Inflammatory macrophage (primary cell): Measurements from ENCODE around the gene HAUS6.
"Not testable (repeated sequence)": the region's sequence is repeated elsewhere in the genome, so short reads cannot be mapped to it uniquely, and the experiment has no call there.

Experiments used
- DNase-seq, 2 donors: peaks; one replicate each; pipeline ENCODE4 v3.0.0-alpha.2; 2020 to 2022

HAUS6 gene

DNA sequence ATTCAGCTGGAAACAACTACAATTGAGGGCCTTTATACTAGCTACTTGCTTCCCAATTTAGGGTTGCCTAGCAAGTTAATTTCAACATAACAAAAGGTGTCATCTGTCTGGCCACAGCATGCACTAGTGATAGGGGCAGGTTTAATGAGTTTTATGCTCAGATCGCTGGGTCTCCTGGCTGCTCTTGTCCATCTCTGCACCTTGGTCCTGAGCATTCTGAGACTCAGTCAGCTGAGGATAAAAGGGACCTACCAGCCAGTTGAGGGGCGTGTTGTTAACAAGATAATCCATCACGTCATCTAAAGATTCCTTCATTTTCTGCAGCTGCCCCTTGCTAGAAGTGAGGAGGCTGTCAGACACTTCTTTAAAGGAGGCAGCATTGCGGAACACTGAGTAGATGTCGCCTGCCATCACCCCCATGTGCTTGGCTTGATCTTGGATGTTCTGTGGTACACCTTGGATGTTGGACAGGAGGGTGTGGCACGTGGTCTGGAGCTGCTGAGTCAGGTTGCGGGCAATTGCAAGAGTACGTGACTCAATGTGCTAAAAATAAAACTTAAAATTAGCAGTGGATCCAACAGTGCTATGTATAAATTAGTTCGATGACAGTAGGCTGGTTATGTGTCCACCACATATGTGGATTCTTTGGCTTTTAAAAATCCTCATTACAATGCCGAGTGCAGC lies 13.5 kb upstream of the HAUS6 start:
- no peak for DNase-seq

DNA sequence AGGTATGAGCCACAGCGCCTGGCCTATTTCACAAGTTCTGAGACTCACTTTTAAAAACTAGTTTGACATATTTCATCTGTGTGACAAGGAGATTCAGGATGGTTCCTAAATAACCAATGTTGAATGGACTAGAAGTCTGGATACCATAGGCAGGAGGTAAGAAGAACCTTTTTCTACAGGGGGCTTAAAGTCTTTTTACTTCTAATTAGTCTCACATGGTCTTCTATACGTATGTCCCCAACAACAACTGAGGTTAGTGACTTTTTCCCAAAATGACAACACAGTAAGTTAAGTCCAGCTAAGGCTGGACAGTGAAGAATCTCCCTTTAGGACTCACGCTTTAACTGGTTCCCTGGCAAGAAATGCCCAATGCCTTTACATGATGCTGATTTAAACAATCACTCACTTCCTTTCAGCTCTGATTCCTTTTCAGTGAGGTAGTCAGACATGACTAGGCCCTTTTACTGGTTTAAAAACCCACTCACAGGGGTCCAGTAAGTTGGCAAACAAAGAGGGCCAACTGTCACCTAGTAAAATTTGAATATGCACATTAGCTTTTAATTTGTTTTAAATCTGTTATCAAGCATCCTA lies 12.1 kb upstream of the HAUS6 start:
- DNase-seq = no peak

DNA sequence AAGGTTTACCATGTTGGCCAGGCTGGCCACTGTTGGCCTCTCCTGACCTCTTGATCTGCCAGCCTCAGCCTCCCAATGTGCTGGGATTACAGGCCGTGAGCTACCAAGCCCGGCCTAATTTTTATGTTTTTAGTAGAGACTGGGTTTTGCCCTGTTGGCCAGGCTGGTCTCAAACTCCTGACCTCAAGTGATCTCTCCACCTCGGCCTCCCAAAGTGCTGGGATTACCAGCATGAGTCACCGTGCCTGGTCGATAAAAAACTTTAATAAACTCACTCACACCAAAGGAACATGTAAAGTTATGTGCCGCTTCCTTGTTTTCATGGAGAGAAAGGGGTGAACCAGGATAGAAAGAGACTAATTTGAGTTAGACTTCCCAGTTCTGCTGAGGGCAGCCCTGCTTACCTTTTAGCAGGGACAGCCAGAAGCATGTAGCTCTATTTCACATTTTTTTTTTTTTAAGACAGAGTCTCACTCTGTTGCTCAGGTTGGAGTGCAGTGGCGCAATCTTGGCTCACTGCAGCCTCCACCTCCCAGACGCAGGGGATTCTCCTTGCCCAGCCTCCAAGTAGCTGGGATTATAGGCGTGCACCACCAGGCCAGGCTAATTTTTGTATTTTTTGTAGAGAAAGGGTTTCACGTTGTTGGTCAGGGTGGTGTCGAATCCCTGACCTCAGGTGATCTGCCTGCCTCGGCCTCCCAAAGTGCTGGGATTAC lies 11.4 kb upstream of the HAUS6 start:
- DNase-seq = no peak

DNA sequence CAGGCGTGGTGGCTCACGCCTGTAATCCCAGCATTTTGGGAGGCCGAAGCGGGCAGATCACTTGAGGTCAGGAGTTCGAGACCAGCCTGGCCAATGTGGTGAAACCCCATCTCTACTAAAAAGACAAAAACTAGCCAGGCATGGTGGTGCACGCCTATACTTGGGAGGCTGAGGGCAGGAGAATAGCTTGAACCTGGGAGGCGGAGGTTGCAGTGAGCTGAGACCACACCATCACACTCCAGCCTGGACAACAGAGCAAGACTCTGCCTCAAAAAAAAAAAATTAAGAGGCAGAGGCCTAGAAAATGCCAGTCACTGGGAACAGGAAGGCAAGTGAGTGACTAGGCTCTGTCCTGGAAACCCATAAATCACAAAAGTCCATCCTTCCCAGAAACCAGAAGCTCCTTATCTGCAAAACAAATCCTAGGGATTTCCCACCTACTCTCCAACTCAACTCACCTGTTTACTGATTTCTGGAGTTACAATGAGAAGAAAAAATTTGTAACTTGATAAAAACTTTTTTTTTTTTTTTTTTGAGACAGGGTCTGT lies 10.4 kb upstream of the HAUS6 start:
- not testable (repeated sequence) for DNase-seq

DNA sequence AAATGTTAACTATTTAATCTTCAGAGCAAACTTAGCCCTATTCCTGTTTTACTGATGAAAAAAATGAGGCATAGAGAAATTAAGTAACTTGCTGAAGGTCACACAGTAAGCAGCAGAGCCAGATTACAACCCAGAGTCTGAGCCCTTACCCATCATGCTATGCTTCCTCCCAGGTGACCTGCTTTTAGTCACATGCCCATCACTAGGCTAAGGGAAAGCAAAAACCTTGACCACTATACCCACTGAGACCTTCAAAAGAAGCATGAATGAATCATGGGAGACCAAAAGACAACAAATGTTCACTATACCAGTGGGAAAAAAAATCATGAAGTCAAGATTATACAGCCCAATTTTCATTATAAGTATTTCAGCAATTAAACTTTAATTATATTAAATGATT lies 5.3 kb upstream of the HAUS6 start:
- no peak for DNase-seq

DNA sequence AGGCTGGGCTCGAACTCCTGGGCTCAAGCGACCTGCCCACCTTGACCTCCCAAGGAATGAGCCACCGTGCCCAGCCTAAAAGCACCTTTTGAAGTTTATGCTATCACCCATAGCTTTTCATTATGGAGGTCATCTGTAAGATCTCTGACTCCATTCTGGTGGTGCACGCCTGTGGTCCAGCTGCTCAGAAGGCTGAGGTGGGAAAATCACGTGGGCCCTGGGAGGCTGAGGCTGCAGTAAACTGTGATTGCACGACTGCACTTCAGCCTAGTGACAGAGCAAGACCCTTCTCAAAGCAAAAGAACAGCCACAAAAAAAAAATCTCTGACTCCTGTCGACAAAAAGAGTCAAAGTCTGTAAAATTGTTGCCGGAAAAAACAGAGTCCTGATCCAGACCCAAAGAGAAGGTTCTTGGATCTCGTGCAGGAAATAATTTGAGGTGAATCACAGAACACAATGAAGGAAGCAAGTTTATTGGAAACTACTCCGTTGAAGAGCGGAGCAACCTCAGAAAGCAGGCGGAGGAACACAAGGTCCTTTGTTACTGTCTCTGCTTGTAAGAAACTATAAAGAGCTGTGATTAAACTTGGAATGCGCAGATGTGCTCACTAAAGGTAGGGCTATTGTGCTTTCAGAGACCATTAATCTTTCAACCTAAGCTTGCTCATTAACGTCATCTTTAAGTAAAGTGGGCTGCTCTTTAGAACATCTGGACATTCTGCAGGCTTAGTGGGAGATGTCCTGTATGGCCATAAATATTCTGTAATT lies 2.0 kb upstream of the HAUS6 start:
- no peak for DNase-seq

DNA sequence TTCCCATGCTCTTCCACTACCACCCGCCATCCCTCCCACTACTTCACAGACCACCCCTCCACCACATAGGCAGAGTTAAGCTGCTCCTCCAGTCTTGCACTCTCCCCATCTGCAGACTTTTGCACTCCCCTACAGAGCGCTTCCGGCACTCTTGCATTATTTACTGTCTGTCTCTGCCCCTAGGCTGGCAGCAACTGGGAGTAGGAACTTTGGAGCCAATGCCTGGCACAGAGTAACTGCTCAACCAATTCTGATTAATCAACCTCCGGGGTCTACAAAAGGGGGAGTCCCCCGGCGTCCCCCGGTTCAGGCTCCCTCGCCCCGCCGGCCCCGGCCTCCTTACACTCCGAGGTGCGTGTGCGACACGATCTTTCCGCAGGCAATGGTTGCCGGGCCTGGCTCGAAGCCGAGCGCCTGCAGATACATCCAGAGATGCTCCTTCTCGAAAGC lies 498 bp downstream of the HAUS6 start:
- DNase-seq = no peak

DNA sequence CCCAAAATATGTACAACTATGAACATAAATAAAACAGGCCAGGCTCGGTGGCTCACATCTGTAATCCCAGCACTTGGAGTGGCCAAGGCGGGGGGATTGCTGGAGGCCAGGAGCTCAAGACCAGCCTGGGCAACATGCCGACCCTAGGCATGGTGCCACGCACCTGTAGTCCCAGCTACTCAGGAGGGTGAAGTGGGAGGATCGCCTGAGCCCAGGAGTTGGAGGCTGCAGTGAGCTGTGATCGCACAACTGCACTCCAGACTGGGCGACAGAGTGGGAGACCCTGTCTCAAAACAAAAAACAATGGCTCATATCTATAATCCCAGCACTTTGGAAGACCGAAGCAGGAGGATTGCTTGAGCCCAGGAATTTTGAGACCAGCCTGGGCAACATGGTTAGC lies 1.5 kb downstream of the HAUS6 start:
- no peak for DNase-seq

DNA sequence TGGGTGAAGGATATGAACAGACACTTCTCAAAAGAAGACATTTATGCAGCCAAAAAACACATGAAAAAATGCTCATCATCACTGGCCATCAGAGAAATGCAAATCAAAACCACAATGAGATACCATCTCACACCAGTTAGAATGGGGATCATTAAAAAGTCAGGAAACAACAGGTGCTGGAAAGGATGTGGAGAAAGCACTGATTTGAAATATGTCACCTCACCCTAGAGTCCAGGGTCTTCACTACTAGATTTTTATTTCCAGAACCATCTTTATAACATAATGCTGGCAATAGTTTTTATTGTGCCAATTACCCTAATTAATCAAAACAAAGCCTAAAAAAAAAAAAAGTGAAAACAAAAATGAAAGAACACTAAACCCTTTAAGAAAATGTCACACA lies 5.3 kb downstream of the HAUS6 start:
- not testable (repeated sequence) for DNase-seq

DNA sequence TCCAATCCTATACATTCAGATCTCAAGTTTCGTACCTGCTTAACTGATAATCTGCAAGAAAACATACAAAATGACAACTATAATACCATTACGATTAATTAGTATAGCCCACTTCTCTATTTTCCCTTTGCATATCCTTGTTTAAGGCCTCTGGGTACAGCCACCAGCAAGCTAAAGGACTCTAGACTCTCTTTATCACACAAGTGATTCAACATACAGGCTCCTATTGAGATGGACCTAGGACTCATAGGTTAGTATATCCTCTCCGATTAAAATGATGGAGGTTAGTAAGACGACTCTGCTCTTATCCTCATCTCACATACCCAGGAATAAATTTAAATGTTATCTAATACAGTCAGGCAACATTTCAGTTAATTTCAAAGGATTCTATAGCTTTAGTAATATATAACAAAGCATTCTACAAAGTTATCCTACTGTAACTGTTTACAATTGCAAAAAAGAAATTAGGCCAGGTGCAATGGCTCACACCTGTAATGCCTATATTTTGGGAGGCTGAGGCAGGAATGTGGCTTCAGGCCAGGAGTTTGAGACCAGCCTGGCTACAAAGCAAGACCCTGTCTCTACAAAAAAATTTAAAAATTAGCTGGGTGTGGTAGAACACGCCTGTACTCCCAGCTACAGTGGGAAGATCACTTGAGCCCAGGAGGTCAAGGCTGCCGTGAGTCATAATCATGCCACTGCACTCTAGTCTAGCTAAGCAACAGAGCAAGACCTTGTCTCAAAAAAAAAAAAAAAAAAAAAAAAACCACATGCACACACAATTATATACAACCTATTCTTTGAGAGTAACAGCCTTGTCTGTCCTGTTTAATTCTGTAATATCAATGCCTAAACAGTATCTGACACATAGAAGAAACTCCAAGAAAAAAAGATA lies 15.4 kb downstream of the HAUS6 start:
- peak; percentile 12 to 79 for DNase-seq

DNA sequence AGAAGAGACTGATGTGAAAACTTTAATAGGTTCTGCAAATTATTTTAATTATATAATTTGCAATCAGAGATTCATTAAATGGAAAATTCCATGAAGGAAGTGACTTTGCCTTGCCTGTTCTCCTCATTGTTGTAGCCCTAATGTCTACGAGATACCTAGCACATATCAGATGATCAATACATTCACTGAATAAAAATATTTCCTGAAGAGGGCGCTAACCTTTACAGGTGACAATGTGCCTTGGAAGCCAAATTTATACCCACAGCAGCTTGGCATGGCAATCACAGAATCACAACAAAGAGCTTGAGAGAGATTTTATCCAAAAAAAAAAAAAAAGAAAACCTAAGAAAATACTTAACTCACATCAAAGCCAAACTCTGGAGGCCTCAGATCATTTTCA lies 17.4 kb downstream of the HAUS6 start:
- peak in 1 of 2 donors; percentile 13 for DNase-seq

DNA sequence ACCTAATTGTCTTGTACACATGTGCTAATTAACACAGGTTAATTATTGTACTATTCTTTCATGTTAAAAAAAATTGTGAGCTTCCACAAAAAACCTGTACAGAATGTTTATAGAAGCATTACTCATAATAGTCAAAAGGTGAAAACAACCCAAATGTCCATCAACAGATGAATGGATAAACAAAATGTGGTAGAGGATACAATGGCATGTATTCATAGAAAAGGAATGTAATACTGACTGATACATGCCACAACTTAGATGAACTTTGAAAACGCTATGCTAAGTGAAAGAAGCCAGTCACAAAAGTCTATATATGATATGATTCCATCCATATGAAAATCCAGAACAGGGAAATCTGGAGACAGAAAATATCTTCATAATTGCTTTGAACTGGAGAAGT lies 27.9 kb downstream of the HAUS6 start:
- DNase-seq = no peak

DNA sequence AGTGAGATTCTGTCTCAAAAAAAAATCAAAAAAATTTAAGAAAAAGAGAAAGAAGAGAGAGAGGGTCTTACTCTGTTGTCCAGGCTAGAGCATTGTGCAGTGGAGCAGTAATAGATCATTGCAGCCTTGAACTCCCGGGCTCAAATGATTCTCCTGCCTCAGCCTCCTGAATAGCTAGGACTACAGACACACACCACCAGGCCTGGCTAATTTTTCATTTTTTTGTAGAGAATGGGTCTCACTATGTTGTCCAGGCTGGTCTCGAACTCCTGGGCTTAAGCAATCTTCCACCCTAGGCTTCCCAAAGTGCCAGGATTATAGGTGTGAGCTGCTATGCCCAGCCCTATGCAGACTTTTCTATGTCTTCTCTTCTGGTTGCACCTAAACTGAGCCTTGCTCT lies 28.5 kb downstream of the HAUS6 start:
- no peak for DNase-seq

DNA sequence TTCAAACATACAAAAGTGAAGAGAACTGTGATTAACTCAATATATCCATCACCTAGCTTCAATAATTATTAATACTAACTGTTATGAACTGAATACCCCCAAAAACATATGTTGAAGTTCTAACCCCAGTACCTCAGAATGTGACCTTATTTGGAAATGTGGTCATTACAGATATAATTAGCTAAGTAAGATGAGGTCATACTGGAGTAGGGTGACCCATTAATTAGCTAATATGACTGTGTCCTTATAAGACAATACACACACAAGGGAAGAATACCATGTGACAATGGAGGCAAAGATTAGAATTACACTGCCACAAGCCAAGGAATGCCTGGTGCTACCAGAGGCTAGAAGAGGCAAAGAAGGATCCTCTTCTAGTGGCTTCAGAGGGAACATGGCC lies 45.7 kb downstream of the HAUS6 start:
- DNase-seq = no peak

DNA sequence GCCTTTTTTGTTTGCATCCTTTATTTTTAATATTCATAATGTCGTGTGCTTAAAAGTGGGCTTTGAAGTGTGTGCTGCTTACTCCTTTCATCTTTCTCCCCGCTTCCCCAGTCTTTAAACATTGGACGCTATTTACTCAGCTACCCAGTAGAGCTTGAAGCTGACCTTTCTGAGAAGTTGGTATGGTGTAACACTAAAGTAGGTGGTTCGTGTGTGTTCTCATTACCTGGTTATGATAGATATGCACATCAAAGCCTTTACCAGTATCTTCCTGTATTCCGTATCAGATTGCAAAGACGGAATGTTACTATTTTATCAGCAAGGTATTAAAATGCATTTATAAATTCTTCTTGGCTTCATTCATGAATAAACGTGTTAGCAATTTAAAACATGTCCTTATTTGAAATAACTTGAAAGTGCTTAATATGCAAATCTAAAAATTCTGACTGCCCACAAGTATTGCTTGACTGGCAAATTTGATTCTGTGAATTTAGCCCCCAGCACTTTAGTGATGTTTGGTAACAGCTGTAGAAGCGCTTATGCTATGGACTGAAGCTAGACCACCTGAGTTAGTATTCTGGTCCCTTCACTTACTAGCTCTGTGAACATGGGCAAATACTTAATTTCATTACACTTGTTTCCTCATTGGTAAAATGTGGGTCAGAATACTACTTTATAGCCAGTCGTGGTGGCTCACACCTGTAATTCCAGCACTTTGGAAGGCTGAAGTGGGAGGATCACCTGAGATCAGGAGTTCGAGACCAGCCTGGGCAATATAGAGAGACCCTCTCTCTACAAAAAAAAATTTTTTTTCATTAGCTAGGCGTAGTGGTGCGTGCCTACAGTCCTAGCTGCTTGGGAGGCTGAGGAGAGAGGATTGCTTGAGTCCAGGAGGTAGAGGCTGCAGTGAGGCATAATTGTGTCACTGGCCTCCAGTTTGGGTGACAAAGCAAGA lies 51.8 kb downstream of the HAUS6 start:
- DNase-seq = no peak

DNA sequence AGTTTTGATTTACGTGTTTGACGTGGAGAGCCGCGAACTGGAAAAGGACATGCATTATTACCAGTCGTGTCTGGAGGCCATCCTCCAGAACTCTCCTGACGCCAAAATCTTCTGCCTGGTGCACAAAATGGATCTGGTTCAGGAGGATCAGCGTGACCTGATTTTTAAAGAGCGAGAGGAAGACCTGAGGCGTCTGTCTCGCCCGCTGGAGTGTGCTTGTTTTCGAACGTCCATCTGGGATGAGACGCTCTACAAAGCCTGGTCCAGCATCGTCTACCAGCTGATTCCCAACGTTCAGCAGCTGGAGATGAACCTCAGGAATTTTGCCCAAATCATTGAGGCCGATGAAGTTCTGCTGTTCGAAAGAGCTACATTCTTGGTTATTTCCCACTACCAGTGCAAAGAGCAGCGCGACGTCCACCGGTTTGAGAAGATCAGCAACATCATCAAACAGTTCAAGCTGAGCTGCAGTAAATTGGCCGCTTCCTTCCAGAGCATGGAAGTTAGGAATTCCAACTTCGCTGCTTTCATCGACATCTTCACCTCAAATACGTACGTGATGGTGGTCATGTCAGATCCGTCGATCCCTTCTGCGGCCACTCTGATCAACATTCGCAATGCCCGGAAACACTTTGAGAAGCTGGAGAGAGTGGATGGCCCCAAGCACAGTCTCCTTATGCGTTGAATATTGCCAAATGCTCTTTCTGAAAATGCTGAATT lies 52.6 kb downstream of the HAUS6 start:
- peak in 1 of 2 donors; percentile 1 for DNase-seq

DNA sequence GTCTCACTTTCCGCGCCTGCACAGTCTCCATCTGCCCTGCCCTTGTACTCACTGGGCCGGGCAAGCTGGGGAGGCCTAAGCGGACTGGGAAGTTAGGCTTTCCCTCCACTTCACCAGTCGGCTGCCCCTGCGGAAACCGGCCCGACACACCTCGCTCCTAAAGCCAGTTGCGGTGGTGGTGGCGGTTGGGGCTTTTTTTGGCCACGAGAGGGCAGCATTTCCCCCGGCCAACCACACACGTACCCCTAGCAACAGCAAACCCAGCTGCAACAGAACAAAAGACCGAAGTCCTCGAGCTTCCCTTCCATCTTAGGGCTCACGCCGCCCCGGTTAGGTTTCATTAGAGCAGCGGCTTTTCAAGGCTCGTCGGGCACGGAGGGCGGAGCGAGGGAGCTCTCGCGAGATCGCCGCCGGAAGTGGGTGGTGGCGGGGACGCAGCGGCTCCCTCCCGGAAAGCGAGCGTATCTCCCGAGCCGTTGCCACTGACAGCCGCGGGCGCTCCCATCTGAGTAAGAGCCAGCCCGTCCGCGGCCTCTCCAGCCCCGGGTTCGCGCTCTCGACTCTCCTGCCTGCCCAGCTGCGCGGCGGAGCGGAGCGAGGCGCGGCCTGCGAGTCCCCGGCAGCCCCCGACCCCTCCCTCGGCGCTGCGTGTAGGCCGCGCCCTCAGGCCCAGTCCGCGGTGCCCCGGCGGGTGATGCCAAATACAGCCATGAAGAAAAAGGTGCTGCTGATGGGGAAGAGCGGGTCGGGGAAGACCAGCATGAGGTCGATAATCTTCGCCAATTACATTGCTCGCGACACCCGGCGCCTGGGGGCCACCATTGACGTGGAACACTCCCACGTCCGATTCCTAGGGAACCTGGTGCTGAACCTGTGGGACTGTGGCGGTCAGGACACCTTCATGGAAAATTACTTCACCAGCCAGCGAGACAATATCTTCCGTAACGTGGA lies 53.5 kb downstream of the HAUS6 start, which contains the start of gene RRAGA:
RRAGA (plus strand) TSS at position 462 of the 951 bp plus-strand sequence; CDS start at position 695, 233 bp downstream.
- peak; percentile 96 for DNase-seq

DNA sequence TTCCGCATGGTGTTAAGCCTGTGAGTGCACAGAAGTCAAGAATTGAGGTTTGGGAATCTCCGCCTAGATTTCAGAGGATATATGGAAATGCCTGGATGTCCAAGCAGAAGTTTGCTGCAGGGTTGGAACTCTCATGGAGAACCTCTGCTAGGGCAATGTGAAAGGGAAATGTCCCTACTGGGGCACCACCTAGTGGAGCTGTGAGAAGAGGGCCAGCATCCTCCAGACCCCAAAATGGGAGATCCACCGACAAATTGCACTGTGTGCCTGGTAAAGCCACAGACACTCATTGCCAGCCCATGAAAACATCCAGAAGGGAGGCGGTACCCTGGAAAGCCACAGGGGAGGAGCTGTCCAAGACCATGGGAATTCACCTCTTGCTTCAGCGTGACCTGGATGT lies 66.1 kb downstream of the HAUS6 start:
- DNase-seq = no peak

DNA sequence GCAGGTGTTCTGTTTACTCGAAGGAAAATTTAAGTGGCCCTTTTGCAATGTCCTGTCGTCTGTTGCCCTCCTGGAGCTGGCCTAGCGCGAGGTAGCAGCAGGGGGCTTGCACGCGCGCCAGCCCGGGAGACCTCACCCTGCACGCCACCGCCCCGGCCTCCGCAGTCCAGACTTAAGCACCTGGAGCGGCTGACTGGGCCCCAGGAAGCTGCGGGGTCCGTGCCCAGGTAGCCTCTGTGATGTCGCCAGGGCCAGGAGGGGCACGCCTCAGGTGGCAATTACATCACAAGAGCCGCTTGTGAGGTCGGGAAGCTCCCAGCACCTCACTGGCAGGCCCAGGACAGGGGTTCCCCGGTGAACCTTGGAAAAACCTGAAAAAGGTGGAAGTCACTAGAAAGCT lies 69.7 kb downstream of the HAUS6 start, which contains the start of gene SAXO1:
SAXO1 (minus strand) TSS at position 195 of the 400 bp plus-strand sequence. CDS start 301 bp downstream, outside the sequence.
- DNase-seq = no peak
